GM12873 (cell line): ENCODE data around the gene DPYD.

ENCODE experiments used
- TF ChIP-seq, protein P1 (sequence below): IDR thresholded peaks from 2 replicates; pipeline ENCODE4 v1.5.1; 2012; ENCODE audit warnings: low read depth, mild to moderate bottlenecking, moderate library complexity, low read length, control low read depth; ENCODE audit not compliant: insufficient read depth; ENCODE audit errors: missing control alignments

Gene DPYD

DNA sequence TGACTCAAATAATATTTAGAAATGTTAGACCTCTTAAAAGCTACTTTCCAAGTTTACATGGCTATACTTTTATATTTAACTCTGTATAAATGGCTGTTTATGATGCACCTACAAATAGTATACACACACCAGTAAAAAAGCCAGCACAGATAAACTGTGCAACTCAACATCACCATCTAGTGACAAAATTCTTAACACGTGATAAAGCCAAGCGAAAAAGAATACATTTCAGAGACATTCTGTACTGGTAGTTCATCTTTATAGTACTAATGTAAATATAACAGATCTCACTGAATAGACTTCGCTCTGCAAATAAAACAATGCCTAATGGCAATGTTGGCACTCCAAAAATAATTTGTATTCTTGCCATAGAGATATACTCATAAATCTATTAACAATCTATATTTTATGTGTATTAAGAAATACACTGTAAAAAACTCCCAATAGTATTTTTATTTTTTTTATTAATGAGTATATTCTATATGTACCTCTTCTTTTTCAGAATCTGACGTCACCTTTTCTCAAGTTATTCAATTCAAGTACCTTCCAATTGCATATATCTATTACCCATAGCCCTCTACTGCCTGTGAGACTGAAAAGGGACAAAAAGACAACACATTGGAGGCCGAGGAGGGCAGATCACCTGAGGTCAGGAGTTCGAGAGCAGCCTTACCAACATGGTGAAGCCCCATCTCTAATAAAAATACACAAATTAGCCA is 100.2 kb downstream of the DPYD start:
- TF ChIP-seq, protein P1, sequence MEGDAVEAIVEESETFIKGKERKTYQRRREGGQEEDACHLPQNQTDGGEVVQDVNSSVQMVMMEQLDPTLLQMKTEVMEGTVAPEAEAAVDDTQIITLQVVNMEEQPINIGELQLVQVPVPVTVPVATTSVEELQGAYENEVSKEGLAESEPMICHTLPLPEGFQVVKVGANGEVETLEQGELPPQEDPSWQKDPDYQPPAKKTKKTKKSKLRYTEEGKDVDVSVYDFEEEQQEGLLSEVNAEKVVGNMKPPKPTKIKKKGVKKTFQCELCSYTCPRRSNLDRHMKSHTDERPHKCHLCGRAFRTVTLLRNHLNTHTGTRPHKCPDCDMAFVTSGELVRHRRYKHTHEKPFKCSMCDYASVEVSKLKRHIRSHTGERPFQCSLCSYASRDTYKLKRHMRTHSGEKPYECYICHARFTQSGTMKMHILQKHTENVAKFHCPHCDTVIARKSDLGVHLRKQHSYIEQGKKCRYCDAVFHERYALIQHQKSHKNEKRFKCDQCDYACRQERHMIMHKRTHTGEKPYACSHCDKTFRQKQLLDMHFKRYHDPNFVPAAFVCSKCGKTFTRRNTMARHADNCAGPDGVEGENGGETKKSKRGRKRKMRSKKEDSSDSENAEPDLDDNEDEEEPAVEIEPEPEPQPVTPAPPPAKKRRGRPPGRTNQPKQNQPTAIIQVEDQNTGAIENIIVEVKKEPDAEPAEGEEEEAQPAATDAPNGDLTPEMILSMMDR, result peak; percentile 43

DNA sequence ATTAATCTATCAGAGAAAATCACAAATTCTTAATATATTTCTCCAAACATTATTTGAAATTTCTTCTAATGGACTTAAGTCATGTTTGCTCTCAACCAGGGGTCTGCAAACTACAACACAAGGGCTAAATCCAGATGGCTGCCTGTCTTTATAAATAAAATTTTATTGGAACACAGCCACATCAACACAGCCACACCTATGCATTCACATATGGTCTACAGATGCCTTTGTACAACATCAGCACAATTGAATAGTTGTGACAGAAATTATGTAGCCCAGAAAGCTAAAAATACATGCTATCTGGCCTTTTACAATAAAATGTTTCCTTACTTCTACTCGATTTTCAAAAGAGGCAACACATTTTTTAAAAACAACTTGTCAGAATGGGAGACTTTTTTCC is 103.9 kb downstream of the DPYD start:
- TF ChIP-seq, protein P1, result no peak

DNA sequence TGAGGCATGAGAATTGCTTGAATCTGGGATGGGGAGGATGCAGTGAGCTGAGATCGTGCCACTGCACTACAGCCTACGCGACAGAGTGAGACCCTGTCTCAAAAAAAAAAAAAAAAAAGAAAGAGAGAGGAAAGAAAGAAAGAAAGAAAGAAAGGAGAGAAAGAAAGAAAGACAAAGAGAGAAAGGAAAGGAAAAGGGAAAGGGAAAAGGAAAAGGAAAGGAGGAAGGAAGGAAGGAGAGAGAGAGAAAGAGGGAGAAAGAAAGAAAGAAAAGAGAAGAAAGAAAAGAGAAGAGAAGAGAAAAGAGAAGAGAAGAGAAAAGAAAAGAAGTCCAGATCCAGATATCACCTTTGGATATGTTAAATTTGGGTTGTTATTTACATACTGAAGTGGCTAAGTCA is 106.0 kb downstream of the DPYD start:
- TF ChIP-seq, protein P1, result no peak

DNA sequence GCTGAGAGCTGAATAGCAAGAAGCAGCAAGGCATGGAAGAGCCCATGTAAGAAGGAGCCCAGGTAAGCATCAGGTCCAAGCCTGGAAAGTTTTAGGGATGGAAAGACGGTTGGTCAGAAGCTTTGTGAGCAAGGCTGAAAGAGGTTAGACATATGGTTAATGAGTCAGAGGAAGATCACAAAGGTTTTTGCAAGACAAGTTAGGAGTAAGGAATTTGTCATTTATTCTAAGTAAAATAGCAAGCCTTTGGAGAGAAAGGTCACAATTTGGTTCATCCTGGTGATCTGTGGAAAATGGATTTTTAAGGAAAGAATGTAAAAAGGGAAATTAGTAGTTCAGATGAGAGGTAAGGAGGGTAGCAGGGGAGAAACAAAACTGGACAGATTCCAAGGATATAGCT is 106.7 kb downstream of the DPYD start:
- TF ChIP-seq, protein P1, result no peak

DNA sequence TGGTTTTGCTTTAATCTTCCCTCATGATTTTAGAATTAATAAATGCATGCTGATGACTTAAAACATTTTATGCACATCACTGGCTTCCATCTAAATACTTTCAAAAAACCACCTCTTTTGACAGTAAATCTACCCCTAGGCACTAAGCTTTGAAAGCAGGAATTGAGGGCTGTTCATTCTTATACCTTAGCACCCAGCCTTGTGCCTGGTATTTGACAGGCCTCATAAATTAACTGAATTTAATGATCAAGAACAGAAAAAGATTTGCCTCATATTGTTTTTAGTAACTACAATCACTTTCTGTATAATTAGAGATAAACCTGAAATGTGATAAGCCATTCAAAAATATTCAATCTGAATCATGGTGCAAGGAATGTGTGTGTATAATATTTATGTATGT is 108.8 kb downstream of the DPYD start:
- TF ChIP-seq, protein P1, result no peak

DNA sequence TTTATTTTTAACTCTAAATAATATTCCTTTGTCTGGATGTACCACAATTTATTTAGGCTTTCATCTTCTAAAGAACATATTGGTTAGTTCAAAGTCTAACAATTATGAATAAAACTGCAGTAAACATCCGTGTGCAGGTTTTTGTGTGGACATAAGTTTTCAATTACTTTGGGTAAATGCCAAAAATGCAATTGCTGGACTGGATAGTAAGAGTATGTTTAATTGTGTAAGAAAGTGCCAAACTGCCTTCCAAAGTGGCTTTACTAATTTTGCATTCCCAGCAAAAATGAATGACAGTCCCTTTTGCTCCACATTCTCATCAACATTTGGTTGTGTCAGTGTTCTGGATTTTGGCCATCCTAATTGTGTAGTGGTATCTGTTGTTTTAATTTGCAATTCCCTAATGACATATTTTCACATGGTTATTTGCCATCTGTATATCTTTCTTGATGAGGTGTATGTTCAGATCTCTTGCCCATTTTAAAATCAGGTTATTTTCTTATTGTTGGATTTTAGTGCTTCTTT is 113.8 kb downstream of the DPYD start:
- TF ChIP-seq, protein P1, result no peak

DNA sequence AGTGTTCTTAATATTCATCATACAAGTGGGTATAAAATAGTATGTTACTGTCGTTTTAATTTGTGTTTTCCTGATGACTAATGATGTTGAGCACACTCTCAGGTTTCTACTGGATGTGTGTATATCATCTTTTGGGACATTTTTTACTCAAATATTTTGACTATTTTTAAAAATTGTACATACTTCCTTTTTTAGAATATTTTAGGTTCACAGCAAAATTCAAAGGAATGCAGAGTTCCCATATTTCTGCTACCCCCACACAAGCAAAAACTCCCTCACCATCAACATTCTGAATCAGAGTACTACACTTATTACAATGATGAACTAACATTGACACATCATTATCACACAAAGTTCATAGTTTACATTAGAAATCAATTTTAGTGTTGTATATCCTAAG is 114.5 kb downstream of the DPYD start:
- TF ChIP-seq, protein P1, result no peak
